ENCODE data around the gene SDCCAG8.

DNA sequence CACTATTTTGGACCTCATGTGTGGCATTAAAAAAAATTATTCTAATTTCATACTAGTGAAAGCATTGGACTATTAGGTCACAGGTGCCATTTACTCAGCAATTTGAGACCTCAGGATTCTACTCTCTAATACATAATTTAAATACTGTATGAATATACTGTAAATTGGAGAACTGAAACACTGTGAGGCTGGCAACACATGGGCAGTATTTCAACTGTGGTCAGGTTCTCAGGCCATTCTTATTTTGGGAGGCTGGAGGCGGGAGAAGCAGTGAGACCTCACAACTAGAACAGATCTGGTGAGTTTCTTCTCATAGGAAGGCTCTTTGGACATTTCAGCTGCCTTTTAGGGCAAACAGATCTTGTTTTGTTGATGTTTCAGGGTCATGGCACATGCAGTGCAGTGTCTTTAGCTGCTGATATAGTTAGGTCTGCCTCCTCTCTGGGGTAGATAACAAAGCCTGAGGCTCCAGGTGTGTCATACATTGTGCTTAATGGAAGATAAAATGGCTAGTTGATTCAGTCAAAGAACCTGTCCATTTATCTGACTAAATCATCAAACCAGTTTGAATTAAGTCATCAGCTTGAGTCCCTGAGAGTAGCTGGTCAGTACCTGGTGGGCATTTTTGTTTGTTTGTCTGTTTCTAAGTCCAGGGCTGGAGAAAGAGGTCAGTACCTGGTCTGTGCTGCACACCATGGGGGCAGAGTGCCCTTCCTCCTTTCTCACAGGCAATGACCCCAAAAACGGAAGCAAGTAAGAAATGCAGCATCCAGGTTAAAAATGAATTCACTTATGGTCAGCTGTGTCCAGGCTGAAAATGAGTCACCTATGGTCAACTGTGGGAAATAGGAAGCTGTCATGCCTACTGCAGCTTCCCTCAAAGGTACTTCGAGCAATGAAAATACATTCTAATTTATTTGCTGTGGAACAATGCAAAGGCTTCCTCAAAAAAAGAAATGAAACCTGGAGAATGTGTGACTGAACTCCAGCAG is 216.2 kb downstream of the SDCCAG8 start:
- TF ChIP-seq, protein P1, sequence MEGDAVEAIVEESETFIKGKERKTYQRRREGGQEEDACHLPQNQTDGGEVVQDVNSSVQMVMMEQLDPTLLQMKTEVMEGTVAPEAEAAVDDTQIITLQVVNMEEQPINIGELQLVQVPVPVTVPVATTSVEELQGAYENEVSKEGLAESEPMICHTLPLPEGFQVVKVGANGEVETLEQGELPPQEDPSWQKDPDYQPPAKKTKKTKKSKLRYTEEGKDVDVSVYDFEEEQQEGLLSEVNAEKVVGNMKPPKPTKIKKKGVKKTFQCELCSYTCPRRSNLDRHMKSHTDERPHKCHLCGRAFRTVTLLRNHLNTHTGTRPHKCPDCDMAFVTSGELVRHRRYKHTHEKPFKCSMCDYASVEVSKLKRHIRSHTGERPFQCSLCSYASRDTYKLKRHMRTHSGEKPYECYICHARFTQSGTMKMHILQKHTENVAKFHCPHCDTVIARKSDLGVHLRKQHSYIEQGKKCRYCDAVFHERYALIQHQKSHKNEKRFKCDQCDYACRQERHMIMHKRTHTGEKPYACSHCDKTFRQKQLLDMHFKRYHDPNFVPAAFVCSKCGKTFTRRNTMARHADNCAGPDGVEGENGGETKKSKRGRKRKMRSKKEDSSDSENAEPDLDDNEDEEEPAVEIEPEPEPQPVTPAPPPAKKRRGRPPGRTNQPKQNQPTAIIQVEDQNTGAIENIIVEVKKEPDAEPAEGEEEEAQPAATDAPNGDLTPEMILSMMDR (IDR thresholded peaks at IDR 0.05; ENCODE audit: poor library complexity): no peak
- TF ChIP-seq EZH2 (IDR thresholded peaks at IDR 0.05; ENCODE audit: borderline replicate concordance): no peak
